Esophagus squamous epithelium (tissue), 5 donors: ENCODE results near the gene DRG2. TPM values are rescaled to one million over a fixed set of nuclear protein-coding genes. Genes with fewer than 3 reads are reported as not detected.

ENCODE experiments used
- DNase-seq: peaks from one replicate; lab custom pipeline; 2025; lab: John Stamatoyannopoulos, UW
- H3K27ac ChIP-seq, 4 donors: fragments of 200-600 bp; sonication (generic); one replicate each; pipeline ENCODE4 v1.5.1; 2016 to 2019; ENCODE audit warnings: mild to moderate bottlenecking in 1 of 4
- H3K27me3 ChIP-seq, 4 donors: fragments of 200-600 bp; sonication (generic); 1 replicate in 3 of 4; 2 replicates in 1 of 4; pipeline versions ENCODE4 v1.5.1 to v1.6.0; 2017 to 2021; ENCODE audit warnings: antibody characterized with exemption in 1 of 4
- H3K36me3 ChIP-seq, 3 donors: fragments of 200-600 bp; sonication (generic); one replicate each; pipeline ENCODE4 v1.5.1; 2016 to 2019
- H3K4me1 ChIP-seq, 3 donors: fragments of 200-600 bp; sonication (generic); one replicate each; pipeline ENCODE4 v1.5.1; 2017 to 2019
- H3K4me3 ChIP-seq, 4 donors: fragments of 200-600 bp; sonication (generic); 1 replicate in 3 of 4; 2 replicates in 1 of 4; pipeline ENCODE4 v1.5.1; 2016 to 2019; ENCODE audit warnings: mild to moderate bottlenecking in 2 of 4, moderate library complexity in 1 of 4
- H3K9me3 ChIP-seq, 3 donors: fragments of 200-600 bp; sonication (generic); one replicate each; pipeline ENCODE4 v1.5.1; 2016 to 2019
- POLR2A ChIP-seq, 4 donors: fragments of 450-650 bp; IDR thresholded peaks; one replicate each; pipeline ENCODE4 v1.6.1; 2017; ENCODE audit warnings: antibody characterized with exemption in 4 of 4, mild to moderate bottlenecking in 4 of 4, moderate library complexity in 3 of 4
- WGBS, 2 donors: methylation state at CpG; one replicate each; pipeline ENCODE4 v1.1.5; 2018; 5-methylcytosine and 5-hydroxymethylcytosine counted together
- intact Hi-C: fragments of 100-400 bp; cut with DNase I; formaldehyde crosslinking; loops from one replicate; pipeline ENCODE4 v1.15.0; 2022
- total RNA-seq, 4 donors: library from RNA; depleted of rRNA; stranded (reverse); fragments of >200 nt; gene quantifications; one replicate each; pipeline ENCODE4 v1.1.0, GENCODE V29; 2016
- TF ChIP-seq, protein P1 (sequence below), 6 experiments: fragments of 450-650 bp in 4 of 6; fragments of 200-600 bp in 2 of 6; sonication (generic) in 2 of 6; IDR thresholded peaks; one replicate each; pipeline ENCODE4 v1.5.1; 2016 to 2019; ENCODE audit warnings: antibody characterized with exemption in 6 of 6, mild to moderate bottlenecking in 4 of 6, moderate library complexity in 4 of 6
- donor health status: DM: yes; HTN: yes; CAD: no.

The DRG2 gene
- total RNA-seq, 4 donors from 2014 or later = 31.8 to 45.4 (median 37.9) TPM

DNA sequence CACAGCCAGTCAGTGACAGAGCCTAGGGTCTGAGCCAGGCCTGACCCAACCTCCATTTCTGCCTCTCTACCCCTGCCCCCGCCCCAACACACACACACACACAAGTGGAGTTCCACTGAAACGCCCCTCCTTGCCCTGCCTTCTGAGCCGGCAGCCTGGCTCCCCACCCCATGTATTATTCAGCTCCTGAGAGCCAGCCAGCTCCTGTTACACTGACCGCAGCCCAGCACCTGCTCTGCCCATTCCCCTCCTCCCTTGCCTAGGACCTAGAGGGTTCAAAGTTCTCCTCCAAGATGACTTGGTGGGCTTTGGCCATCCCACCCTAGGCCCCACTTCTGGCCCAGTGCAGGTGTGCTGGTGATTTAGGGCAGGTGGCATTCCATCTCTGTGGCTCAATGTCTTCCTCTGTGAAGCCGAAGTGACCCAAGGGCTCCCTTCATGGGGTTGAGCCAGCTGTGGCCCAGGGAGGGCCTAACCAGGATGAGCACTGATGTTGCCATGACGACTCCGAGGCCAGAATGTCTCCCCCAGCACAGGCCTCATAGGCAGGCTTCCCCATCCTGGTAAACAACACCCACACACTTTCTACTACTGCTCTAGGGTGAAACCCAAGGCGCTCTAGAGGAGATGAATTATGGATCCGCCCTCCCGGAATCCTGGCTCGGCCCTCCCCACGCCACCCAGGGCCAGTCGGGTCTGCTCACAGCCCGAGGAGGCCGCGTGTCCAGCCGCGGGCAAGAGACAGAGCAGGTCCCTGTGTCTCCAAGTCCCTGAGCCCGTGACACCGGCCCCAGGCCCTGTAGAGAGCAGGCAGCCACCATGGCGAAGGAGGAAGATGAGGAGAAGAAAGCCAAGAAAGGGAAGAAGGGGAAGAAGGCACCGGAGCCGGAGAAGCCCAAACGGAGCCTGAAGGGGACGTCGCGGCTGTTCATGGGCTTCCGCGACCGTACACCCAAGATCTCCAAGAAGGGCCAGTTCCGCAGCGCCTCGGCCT lies 30.5 kb downstream of the DRG2 start:
- TF ChIP-seq, protein P1, sequence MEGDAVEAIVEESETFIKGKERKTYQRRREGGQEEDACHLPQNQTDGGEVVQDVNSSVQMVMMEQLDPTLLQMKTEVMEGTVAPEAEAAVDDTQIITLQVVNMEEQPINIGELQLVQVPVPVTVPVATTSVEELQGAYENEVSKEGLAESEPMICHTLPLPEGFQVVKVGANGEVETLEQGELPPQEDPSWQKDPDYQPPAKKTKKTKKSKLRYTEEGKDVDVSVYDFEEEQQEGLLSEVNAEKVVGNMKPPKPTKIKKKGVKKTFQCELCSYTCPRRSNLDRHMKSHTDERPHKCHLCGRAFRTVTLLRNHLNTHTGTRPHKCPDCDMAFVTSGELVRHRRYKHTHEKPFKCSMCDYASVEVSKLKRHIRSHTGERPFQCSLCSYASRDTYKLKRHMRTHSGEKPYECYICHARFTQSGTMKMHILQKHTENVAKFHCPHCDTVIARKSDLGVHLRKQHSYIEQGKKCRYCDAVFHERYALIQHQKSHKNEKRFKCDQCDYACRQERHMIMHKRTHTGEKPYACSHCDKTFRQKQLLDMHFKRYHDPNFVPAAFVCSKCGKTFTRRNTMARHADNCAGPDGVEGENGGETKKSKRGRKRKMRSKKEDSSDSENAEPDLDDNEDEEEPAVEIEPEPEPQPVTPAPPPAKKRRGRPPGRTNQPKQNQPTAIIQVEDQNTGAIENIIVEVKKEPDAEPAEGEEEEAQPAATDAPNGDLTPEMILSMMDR (IDR thresholded peaks at IDR 0.05) = no peak
- no peak for TF ChIP-seq POLR2A (IDR thresholded peaks at IDR 0.05)
- WGBS, 2 donors = 88 to 92% methylated on average over 17 to 20 of the region's 33 CpGs
- peaks cover 0 to 7% (median 0%) of the 10 kb centered on the region in 4 donors for H3K27me3 ChIP-seq
- no peaks in the 10 kb centered on the region for H3K9me3 ChIP-seq
- intact Hi-C loops = no loop called here
- H3K27ac ChIP-seq = no peak overlapping the region
- peaks cover 0 to 4% (median 0%) of the 10 kb centered on the region in 3 donors for H3K4me1 ChIP-seq
- H3K36me3 ChIP-seq = no peaks in the 10 kb centered on the region
- no peak for DNase-seq
- no peak overlapping the region for H3K4me3 ChIP-seq

DNA sequence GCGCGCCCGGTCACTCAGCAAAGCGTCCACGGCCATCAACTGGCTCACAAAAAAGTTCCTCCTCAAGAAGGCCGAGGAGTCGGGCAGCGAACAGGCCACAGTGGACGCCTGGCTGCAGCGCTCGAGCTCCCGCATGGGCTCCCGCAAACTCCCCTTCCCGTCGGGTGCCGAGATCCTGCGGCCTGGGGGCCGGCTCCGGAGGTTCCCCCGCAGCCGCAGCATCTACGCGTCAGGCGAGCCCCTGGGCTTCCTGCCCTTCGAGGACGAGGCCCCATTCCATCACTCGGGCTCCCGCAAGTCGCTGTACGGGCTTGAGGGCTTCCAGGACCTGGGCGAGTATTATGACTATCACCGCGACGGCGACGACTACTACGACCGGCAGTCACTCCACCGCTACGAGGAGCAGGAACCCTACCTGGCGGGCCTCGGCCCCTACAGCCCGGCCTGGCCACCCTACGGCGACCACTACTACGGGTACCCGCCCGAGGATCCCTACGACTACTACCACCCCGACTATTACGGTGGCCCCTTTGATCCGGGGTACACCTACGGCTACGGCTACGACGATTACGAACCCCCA lies 31.5 kb downstream of the DRG2 start:
- Histone ChIP-seq H3K4me3 (no peak overlapping the region), H3K4me1 (peaks cover 0 to 5% (median 0%) of the 10 kb centered on the region in 3 donors), H3K27me3 (peaks cover 0 to 7% (median 0%) of the 10 kb centered on the region in 4 donors), H3K27ac (no peak overlapping the region), H3K9me3 (no peaks in the 10 kb centered on the region), H3K36me3 (no peaks in the 10 kb centered on the region)
- 96 to 97% methylated on average over 28 to 37 of the region's 57 CpGs for WGBS, 2 donors
- TF ChIP-seq, protein P1 (IDR thresholded peaks at IDR 0.05) = no peak
- no peak for TF ChIP-seq POLR2A (IDR thresholded peaks at IDR 0.05)
- intact Hi-C loops = no loop called here
- no peak for DNase-seq

DNA sequence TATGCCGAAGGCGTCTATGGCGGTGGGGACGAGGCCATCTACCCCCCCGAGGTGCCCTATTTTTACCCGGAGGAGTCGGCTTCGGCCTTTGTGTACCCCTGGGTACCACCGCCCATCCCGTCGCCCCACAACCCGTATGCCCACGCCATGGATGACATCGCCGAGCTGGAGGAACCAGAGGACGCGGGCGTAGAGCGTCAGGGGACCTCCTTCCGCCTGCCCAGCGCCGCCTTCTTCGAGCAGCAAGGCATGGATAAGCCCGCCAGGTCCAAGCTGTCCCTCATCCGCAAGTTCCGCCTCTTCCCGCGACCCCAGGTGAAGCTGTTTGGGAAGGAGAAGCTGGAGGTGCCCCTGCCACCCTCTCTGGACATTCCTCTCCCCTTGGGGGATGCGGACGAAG lies 32.2 kb downstream of the DRG2 start:
- intact Hi-C loops = no loop called here
- H3K27ac ChIP-seq = no peak overlapping the region
- no peaks in the 10 kb centered on the region for H3K9me3 ChIP-seq
- H3K4me3 ChIP-seq = no peak overlapping the region
- H3K4me1 ChIP-seq = peaks cover 0 to 5% (median 0%) of the 10 kb centered on the region in 3 donors
- peaks cover 0 to 3% (median 0%) of the 10 kb centered on the region in 4 donors for H3K27me3 ChIP-seq
- DNase-seq = no peak
- TF ChIP-seq POLR2A (IDR thresholded peaks at IDR 0.05) = no peak
- TF ChIP-seq, protein P1 (IDR thresholded peaks at IDR 0.05) = no peak
- no peaks in the 10 kb centered on the region for H3K36me3 ChIP-seq
- 88 to 95% methylated on average over 5 to 23 of the region's 30 CpGs for WGBS, 2 donors

DNA sequence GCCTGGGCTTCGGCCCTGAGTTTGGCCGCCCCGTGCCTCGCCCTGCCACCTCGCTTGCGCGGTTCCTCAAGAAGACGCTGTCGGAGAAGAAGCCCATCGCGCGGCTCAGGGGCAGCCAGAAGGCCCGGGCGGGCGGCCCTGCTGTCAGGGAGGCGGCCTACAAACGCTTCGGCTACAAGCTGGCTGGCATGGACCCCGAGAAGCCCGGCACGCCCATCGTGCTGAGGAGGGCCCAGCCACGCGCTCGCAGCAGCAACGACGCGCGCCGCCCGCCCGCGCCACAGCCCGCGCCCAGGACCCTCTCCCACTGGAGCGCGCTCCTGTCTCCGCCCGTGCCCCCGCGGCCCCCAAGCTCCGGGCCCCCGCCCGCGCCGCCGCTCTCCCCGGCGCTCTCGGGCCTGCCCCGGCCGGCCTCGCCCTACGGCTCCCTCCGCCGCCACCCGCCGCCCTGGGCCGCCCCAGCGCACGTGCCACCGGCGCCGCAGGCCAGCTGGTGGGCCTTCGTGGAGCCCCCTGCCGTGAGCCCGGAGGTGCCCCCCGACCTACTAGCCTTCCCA lies 32.8 kb downstream of the DRG2 start:
- Histone ChIP-seq H3K9me3 (no peaks in the 10 kb centered on the region), H3K4me1 (peaks cover 0 to 5% (median 0%) of the 10 kb centered on the region in 3 donors), H3K27ac (no peak overlapping the region), H3K4me3 (no peak overlapping the region), H3K36me3 (no peaks in the 10 kb centered on the region), H3K27me3 (peaks cover 0 to 3% (median 0%) of the 10 kb centered on the region in 4 donors)
- intact Hi-C loops = no loop called here
- WGBS, 2 donors = 100% methylated on average over 1 of the region's 68 CpGs; no CpG with 5 or more reads in 1 of the 2 donors
- DNase-seq = no peak
- TF ChIP-seq, protein P1 (IDR thresholded peaks at IDR 0.05) = no peak
- no peak for TF ChIP-seq POLR2A (IDR thresholded peaks at IDR 0.05)
